GM18867 (cell line): ENCODE data around the gene PBXIP1.
A peak's percentile ranks its signal among the peaks of the same experiment; 100 is the strongest.
"Not testable (repeated sequence)": the region's sequence is repeated elsewhere in the genome, so short reads cannot be mapped to it uniquely, and the experiment has no call there.

Experiments
- ATAC-seq: cut with Tn5 transposase; IDR thresholded peaks from one replicate; pipeline ENCODE4 v1.9.1; 2021; ENCODE audit warnings: mild to moderate bottlenecking, moderate library complexity; ENCODE audit not compliant: unreplicated experiment

Gene PBXIP1

DNA sequence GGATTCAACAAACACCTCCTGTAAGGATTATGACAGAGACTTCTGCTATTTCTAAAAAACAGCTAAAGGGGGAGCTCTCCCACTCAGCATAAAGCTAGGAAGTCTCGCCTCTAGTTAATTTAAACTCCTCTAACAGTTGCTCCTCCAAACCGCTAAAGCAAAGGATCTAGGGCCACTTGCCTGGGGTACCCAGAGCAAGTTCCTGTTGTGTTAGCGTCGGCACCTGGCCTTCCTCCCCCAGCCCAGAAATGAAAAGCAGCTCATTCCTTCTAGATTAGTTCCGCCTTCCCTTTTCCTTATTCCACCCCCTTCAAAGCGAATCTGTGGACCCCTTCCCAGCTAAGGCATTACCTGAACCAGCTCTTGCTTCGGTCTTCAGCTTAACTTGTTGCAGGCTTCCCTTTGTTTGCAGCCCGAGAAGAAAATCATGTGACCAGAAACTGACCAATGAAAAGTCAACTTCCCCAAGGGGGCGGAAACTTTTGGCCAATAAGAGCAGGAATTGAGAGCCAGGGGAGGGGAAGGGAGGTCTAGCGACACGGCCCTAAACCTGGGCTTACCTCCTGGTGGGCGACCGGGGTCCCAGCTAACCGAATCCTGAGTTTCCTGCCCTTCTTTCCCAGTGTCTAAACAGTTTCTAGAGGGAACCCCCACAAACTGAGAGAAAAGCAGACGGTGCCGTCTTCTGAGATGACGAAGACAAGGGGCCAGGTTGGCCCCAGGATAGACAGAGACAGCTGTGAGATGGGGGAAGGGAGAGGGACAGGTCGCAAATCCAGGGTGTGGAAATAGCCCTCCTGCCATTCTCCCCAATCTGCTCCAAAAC lies at the start of gene PBXIP1:
Gene PBXIP1, minus strand, starts transcription at position 382 of the 826 bp plus-strand sequence. CDS start 2,378 bp downstream, outside the sequence.
- ATAC-seq = peak; percentile 60

- ATAC-seq = no peak
Measured at GRCh38 chr1:155005076-155006011, 49.4 kb upstream of the PBXIP1 start.

DNA sequence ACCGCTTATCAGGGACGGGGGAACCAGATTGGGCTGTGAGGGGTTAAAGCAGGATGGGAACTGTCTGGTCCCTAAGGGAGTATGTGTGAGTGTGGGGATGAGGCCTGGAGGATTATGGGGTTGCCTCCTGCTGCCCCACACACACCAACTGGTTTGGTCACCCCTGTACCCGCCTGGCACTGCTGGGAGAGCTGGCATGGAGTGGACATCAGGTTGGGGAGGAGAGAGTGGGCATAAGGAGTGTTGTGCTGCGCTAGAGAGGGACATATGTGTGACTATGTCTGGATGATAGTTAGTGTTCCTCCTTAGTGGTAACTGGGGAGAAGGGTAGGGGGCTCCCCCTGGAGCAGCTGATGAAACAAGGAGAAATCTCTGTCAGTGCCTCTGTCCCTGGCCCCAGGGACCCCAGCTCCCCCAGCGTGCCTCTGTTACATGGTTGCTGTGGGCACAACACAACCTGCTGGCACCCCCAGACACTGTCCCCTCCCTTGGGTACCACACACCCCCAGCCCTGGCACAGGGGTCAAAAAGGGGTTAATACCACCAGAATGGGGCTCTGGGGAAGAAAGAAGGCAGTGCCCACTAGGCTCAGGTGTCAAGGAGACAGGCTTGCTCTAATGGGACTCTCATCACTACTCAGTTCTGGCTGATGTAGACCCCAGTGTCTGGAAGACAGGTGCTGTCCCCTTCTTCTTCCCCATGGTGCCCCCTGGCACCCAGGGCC lies 48.6 kb upstream of the PBXIP1 start:
- no peak for ATAC-seq

DNA sequence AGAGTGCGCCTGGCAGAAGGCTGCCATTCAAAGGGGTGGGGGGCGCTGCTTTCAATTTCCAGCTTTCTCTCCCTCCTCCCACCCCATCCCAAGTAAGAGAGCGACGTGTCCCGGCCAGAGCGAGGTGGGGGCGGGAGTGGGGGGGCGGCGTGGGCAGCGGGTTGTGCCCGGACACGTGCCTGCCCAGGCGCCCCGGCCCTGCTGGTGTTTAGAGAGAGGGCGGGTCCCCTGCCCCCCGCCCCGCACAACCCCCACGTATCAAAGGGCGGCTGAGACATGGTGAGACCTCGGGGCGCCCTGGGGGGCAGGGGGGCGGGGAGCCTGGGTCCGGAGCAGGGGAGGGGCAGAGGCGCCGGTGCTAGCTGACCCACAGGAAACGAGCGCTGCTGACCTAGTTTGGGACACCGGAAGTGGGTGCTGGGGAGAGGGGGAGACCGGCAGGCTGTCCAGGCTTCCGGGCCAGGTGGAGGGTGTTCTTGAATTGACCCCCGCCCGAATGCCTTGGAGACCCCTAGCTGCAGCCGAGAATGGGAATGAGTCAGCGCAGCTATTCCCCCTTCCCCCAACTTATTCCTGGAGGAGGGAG lies 48.0 kb upstream of the PBXIP1 start:
- no peak for ATAC-seq

- no peak for ATAC-seq
Measured at GRCh38 chr1:155003227-155003765, 47.4 kb upstream of the PBXIP1 start.

- ATAC-seq = peak; percentile 1
Measured at GRCh38 chr1:155002464-155003226, 46.7 kb upstream of the PBXIP1 start, which contains the start of gene ZBTB7B. TSS of gene ZBTB7B (plus strand) at chr1:155002802. CDS start at chr1:155014661, 11,859 bp downstream.

DNA sequence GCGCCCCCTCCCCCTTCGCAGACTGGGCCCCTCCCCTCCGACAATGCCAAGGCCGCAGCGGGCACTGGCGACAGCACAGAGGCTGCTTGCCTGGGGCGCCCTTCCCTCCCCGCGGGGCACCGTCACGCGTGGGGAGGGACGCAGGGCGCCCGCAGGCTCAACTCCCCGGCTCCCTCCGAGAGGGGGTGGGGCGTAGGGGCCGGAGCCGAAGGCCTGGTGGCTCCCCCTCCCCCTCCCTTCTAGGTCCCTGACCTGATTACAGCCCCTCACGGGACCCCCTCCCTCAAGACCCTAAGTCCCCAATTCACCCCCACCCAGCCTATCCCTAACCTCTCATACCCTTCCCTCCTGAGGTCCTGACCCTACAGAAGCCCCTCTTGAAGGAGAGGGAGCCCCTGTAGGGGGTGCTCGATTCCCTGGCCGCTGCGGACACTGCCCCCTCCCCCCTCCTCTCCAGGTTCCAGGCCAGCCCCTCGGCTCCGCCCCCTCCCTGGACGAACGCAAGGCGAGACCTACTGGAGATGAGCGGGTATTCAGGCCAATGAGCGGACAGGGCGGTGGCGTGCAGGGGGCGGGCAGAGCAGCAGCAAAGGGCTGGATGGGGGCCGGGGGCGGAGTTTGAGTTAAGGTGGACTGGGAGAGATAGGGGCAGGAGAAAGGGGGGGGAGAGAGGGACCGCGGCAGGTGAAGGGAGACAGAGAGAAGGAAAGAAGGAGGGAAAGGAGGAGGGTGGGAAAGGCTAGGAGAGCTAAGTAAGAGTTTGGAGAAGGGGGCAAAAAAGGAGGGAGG lies 46.0 kb upstream of the PBXIP1 start:
- ATAC-seq = peak; percentile 64

DNA sequence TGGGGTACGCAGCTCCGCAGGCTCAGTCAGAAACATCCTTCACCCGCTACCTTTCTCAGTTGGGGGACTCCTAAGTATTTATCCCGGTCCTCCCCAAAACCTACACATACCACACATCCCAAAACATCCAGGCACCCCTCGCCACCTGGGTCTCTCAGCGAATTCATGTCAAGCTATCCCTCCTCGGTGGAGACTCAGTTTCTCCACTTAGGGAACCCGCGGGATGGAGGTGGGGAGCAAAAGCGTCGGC lies 45.5 kb upstream of the PBXIP1 start:
- ATAC-seq = no peak

- peak; percentile 41 for ATAC-seq
Measured at GRCh38 chr1:155000726-155001424, 45.0 kb upstream of the PBXIP1 start.

- ATAC-seq = no peak
Measured at GRCh38 chr1:155000411-155000725, 44.5 kb upstream of the PBXIP1 start.

DNA sequence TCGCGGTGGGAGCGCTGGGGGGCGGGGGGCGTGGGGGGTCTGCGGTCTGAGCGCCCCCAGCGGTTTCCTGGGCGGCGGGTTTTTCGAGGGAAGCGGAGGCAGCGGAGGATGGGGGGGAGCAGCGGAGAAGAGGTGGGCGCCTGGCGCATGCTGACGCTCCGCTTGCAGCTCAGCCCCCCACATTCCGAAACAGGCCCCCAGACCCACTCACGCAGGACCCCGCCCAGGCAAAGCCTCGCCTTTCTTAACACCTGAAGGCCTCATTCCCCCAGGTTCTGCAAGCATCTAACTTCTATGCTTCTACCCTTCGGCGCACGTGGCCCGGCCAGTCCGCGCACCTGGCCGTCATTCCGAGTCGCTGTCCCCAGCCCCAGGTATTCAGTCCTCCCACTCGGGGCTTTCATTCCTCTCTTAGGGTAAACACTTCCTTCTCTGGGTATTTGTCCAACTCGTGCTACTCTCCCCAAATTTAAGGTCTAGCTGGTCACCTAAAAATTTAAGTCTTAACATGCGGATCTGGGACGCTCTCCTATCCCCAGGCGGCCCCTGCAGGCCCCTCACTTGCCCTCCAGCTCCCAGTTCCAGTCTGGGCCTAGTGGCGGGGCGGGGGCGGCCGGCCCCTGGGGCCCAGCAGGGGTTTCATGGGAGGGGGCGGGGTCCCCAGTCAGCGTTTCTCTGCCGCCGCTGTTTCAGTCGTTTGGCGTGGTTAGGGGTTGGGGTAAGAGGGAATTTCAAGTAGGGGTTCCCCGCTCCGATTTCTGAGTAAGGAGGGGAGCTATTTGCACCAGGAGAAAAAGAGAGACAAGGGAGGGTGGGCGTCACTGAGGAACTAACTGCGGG lies 43.9 kb upstream of the PBXIP1 start:
- no peak for ATAC-seq

GRCh38 chr1:154998818-154999570 lies 43.1 kb upstream of the PBXIP1 start:
- no peak for ATAC-seq

DNA sequence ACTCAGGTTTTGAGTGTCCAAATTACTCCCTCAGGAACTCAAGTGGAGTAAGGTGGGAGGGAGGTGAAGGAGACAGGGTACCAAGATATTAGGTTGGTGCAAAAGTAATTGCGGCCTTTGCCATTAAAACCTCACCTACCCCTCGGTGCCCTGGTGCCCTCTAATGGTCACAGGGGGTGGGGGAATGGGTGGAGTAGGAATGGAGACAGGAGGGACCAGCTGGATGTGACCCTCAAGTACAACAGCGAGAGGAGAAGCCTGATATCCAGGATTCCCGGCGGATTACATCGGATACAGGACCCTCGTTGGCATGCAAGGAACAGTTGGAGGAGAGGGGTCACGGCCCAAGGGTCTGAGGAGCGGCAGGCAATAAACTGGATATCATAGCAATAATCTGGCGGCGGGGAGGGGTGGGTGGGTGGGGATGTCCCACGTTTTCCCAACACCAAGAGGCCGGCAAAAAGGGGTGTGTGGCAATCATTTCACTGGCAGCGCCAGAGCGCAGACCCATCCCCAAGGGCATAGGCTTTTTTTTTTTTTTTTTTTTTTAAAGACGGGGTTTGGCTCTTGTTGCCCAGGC lies 42.4 kb upstream of the PBXIP1 start:
- no peak for ATAC-seq

DNA sequence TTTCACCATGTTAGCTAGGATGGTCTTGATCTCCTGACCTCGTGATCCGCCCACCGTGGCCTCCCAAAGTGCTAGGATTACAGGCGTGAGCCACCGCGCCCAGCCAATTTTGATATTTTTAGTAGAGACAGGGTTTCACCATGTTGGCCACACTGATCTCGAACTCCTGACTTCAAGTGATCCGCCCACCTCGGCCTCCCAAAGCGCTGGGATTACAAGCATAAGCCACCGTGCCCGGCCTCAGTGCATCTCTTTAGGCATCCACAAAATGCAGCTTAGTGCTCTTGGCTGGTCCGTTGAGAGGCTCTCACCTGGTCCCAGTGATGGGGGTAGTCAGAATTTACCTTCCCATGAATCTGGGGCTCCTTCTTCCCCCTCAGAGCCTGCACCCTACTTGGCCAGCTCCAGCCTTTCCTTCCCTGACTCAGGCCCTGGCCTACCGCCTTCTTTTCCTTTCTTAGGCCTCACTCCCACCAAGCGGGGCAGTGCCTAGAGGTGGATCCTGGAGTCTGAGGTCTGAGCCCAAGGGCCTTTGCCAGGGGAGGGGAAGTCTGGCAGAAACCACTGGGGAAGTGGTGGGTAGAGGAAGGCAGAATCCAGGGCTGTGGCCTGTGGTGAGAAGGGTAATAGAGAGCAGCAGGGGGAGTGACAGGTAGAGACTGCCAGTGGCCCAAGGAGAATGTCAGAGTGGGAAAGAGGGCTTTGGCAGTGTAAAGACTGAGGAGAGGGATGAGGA lies 41.2 kb upstream of the PBXIP1 start:
- ATAC-seq = no peak

- not testable (repeated sequence) for ATAC-seq
Measured at GRCh38 chr1:154995301-154995983, 39.5 kb upstream of the PBXIP1 start.
